Activated T-helper 1 cell treated with Interleukin-2 at 50 U/mL for 16 hours (primary cell): ENCODE data around the gene KCNAB1.
"Not testable (repeated sequence)": the region's sequence is repeated elsewhere in the genome, so short reads cannot be mapped to it uniquely, and the experiment has no call there.

ENCODE experiments used
- DNase-seq: peaks from one replicate; pipeline ENCODE4 v3.0.0-alpha.2; 2020; ENCODE audit warnings: low read depth

Gene KCNAB1

GRCh38 chr3:156120528-156121251 lies at the start of gene KCNAB1:
TSS of gene KCNAB1 (plus strand) at chr3:156120578.
- no peak for DNase-seq

- DNase-seq = no peak
These were observed 49.3 kb upstream of the KCNAB1 start for GRCh38 chr3:156071031-156071430.

GRCh38 chr3:156072950-156073657 lies 47.3 kb upstream of the KCNAB1 start:
- DNase-seq = not testable (repeated sequence)

- no peak for DNase-seq
These were observed 30.3 kb upstream of the KCNAB1 start for GRCh38 chr3:156090126-156090525.

- no peak for DNase-seq
These were observed 26.4 kb upstream of the KCNAB1 start for GRCh38 chr3:156093964-156094363.

- no peak for DNase-seq
These were observed 26.0 kb upstream of the KCNAB1 start for GRCh38 chr3:156094391-156094790.

- not testable (repeated sequence) for DNase-seq
These were observed 24.7 kb upstream of the KCNAB1 start for GRCh38 chr3:156095652-156096051.

- DNase-seq = no peak
These were observed 21.8 kb upstream of the KCNAB1 start for GRCh38 chr3:156098437-156099035.

- DNase-seq = not testable (repeated sequence)
These were observed 21.0 kb upstream of the KCNAB1 start for GRCh38 chr3:156099348-156099747.

- DNase-seq = not testable (repeated sequence)
These were observed 20.4 kb upstream of the KCNAB1 start for GRCh38 chr3:156099984-156100383.

- no peak for DNase-seq
These were observed 18.0 kb upstream of the KCNAB1 start for GRCh38 chr3:156102267-156102931.

GRCh38 chr3:156106721-156107373 lies 13.5 kb upstream of the KCNAB1 start:
- no peak for DNase-seq

- no peak for DNase-seq
These were observed 12.9 kb upstream of the KCNAB1 start for GRCh38 chr3:156107504-156107903.

- DNase-seq = no peak
These were observed 11.8 kb upstream of the KCNAB1 start for GRCh38 chr3:156108616-156109015.

GRCh38 chr3:156109989-156110388 lies 10.4 kb upstream of the KCNAB1 start:
- no peak for DNase-seq

GRCh38 chr3:156126467-156126866 lies 6.1 kb downstream of the KCNAB1 start:
- DNase-seq = no peak

GRCh38 chr3:156131241-156131640 lies 10.9 kb downstream of the KCNAB1 start:
- no peak for DNase-seq

GRCh38 chr3:156131799-156132198 lies 11.4 kb downstream of the KCNAB1 start:
- no peak for DNase-seq

GRCh38 chr3:156132313-156132712 lies 11.9 kb downstream of the KCNAB1 start:
- no peak for DNase-seq

GRCh38 chr3:156133076-156133475 lies 12.7 kb downstream of the KCNAB1 start:
- DNase-seq = no peak

- no peak for DNase-seq
These were observed 15.7 kb downstream of the KCNAB1 start for GRCh38 chr3:156135921-156136638.
